A549 (cell line): ENCODE data around the gene ARHGAP40. TPM values are rescaled to one million over a fixed set of nuclear protein-coding genes. Genes with fewer than 3 reads are reported as not detected.

Source experiments
- ATAC-seq, 2 experiments: fragments of 200-7000 bp in 1 of 2; fragments of >200 bp in 1 of 2; cut with Nextera tagmentation in 1 of 2; cut with Tn5 transposase in 1 of 2; 3 replicates each; pipeline versions ENCODE4 v1.8.0 to v1.9.1; 2018 to 2020; ENCODE audit warnings: mild to moderate bottlenecking in 1 of 2, moderate library complexity in 1 of 2
- CTCF ChIA-PET: fragments of 300-600 bp; sonication (Branson Sonifier 250); formaldehyde crosslinking; extraction: SDS; loops from one replicate; lab custom pipeline; 2021; ENCODE audit warnings: antibody characterized with exemption, inconsistent platforms; lab: Yijun Ruan, JAX
- POLR2A ChIA-PET: fragments of 350-600 bp; formaldehyde crosslinking; extraction: SDS; loops from one replicate; lab custom pipeline; 2021; ENCODE audit warnings: antibody characterized with exemption, inconsistent platforms; lab: Yijun Ruan, JAX
- DNase-seq, 2 experiments: peaks; one replicate each; pipeline versions ENCODE4 v3.0.0 to v3.0.0-alpha.2; 2011 to 2016; ENCODE audit warnings: low read depth in 1 of 2, low spot score in 1 of 2
- FAIRE-seq: peaks from 2 replicates; lab custom pipeline; 2011; peaks lifted over from hg19 to GRCh38; lab: Jason Lieb, UNC
- H3K27ac ChIP-seq, 2 experiments: fragments of >200 bp; sonication (Bioruptor Twin); formaldehyde crosslinking; 3 replicates each; pipeline ENCODE4 v1.5.1; 2016 to 2017
- H3K4me1 ChIP-seq: fragments of >200 bp; sonication (Bioruptor Twin); formaldehyde crosslinking; 3 replicates; pipeline ENCODE4 v1.6.1; 2016
- H3K4me2 ChIP-seq: fragments of >200 bp; sonication (Bioruptor Twin); formaldehyde crosslinking; 3 replicates; pipeline ENCODE4 v1.6.1; 2016
- H3K4me3 ChIP-seq: fragments of >200 bp; sonication (Bioruptor Twin); formaldehyde crosslinking; 3 replicates; pipeline ENCODE4 v1.5.1; 2016
- H3K9me3 ChIP-seq: fragments of >200 bp; sonication (Bioruptor Twin); formaldehyde crosslinking; 3 replicates; pipeline ENCODE4 v1.6.1; 2016
- CBX2 ChIP-seq: fragments of 200-600 bp; sonication (generic); IDR thresholded peaks from 2 replicates; pipeline ENCODE4 v1.6.1; 2016; ENCODE audit warnings: low read depth, mild to moderate bottlenecking, borderline replicate concordance
- CBX8 ChIP-seq: fragments of 200-600 bp; sonication (generic); IDR thresholded peaks from 2 replicates; pipeline ENCODE4 v1.6.1; 2016
- CEBPB ChIP-seq, 2 experiments: fragments of >200 bp in 1 of 2; sonication (Bioruptor Twin) in 1 of 2; formaldehyde crosslinking in 1 of 2; IDR thresholded peaks; 2 replicates each; pipeline ENCODE4 v1.6.1; 2012 to 2016
- EHF ChIP-seq: fragments of 250-450 bp; sonication (Bioruptor Pico); IDR thresholded peaks from 2 replicates; pipeline ENCODE4 v1.5.0; 2020; ENCODE audit warnings: mild to moderate bottlenecking
- EHMT2 ChIP-seq: fragments of 200-600 bp; sonication (generic); IDR thresholded peaks from 2 replicates; pipeline ENCODE4 v1.6.1; 2016; ENCODE audit warnings: antibody characterized with exemption, low read depth, mild to moderate bottlenecking, moderate library complexity
- FOSB ChIP-seq: fragments of 250-450 bp; sonication (Bioruptor Pico); IDR thresholded peaks from 2 replicates; pipeline ENCODE4 v1.5.0; 2020; ENCODE audit warnings: mild to moderate bottlenecking, moderate library complexity
- FOSL2 ChIP-seq, 2 experiments: fragments of 450-650 bp in 1 of 2; fragments of >200 bp in 1 of 2; sonication (Bioruptor Twin) in 1 of 2; formaldehyde crosslinking; IDR thresholded peaks; 2 replicates each; pipeline versions ENCODE4 v1.5.0 to v1.6.1; 2016 to 2020; ENCODE audit warnings: mild to moderate bottlenecking in 1 of 2, moderate library complexity in 1 of 2
- GATA3 ChIP-seq: IDR thresholded peaks from 2 replicates; pipeline ENCODE4 v1.6.1; 2012; ENCODE audit warnings: borderline replicate concordance
- HOXA7 ChIP-seq: fragments of 250-450 bp; sonication (Bioruptor Pico); IDR thresholded peaks from 2 replicates; pipeline ENCODE4 v1.5.0; 2020; ENCODE audit warnings: mild to moderate bottlenecking, moderate library complexity
- HOXB13 ChIP-seq: fragments of 250-450 bp; sonication (Bioruptor Pico); IDR thresholded peaks from 2 replicates; pipeline ENCODE4 v1.5.0; 2020; ENCODE audit warnings: low read depth, mild to moderate bottlenecking, moderate library complexity
- HOXB5 ChIP-seq: fragments of 250-450 bp; sonication (Bioruptor Pico); IDR thresholded peaks from 2 replicates; pipeline ENCODE4 v1.5.0; 2020; ENCODE audit warnings: mild to moderate bottlenecking, moderate library complexity
- JUNB ChIP-seq: fragments of >200 bp; sonication (Bioruptor Twin); formaldehyde crosslinking; IDR thresholded peaks from 2 replicates; pipeline ENCODE4 v1.6.1; 2016
- KDM5A ChIP-seq: fragments of 200-600 bp; sonication (generic); IDR thresholded peaks from 2 replicates; pipeline ENCODE4 v1.6.1; 2016; ENCODE audit warnings: antibody characterized with exemption, mild to moderate bottlenecking
- MAFK ChIP-seq: fragments of 450-650 bp; IDR thresholded peaks from 2 replicates; pipeline ENCODE4 v1.6.1; 2014; ENCODE audit not compliant: partially characterized antibody
- MAZ ChIP-seq: fragments of 150-350 bp; IDR thresholded peaks from 2 replicates; pipeline ENCODE4 v1.6.1; 2014; ENCODE audit warnings: antibody characterized with exemption, low read depth, low read length, borderline replicate concordance
- MYC ChIP-seq: IDR thresholded peaks from 2 replicates; pipeline ENCODE4 v1.6.1; 2012; ENCODE audit warnings: mild to moderate bottlenecking, inconsistent platforms, low read length, improper control_type of control experiment, borderline replicate concordance
- NFE2L2 ChIP-seq: fragments of 150-350 bp; conservative IDR thresholded peaks from 2 replicates; pipeline ENCODE4 v1.6.1; 2014; ENCODE audit warnings: low read length
- PHF8 ChIP-seq: fragments of 200-600 bp; sonication (generic); IDR thresholded peaks from 2 replicates; pipeline ENCODE4 v1.6.1; 2016; ENCODE audit warnings: low read depth, mild to moderate bottlenecking, antibody characterized with exemption, moderate library complexity, borderline replicate concordance
- POLR2A ChIP-seq: IDR thresholded peaks from 2 replicates; pipeline ENCODE4 v1.6.1; 2012; ENCODE audit warnings: mild to moderate bottlenecking, low read length
- POLR2AphosphoS2 ChIP-seq: conservative IDR thresholded peaks from 2 replicates; pipeline ENCODE4 v1.6.1; 2012; ENCODE audit warnings: low read length, improper control_type of control experiment, inconsistent platforms
- RAD21 ChIP-seq, 2 experiments: fragments of >200 bp in 1 of 2; sonication (Bioruptor Twin) in 1 of 2; formaldehyde crosslinking in 1 of 2; IDR thresholded peaks in 1 of 2; conservative IDR thresholded peaks in 1 of 2; 2 replicates in 1 of 2; 3 replicates in 1 of 2; pipeline ENCODE4 v1.6.1; 2012 to 2018; ENCODE audit warnings: inconsistent platforms in 1 of 2
- RARB ChIP-seq: fragments of 250-450 bp; sonication (Bioruptor Pico); IDR thresholded peaks from 2 replicates; pipeline ENCODE4 v1.8.0; 2021; ENCODE audit warnings: mild to moderate bottlenecking, moderate library complexity
- RCOR1 ChIP-seq: fragments of 150-350 bp; IDR thresholded peaks from 2 replicates; pipeline ENCODE4 v1.6.1; 2014; ENCODE audit warnings: antibody characterized with exemption, low read length, low read depth
- RFX5 ChIP-seq: fragments of 450-650 bp; IDR thresholded peaks from 2 replicates; pipeline ENCODE4 v1.7.1; 2014; ENCODE audit warnings: antibody characterized with exemption, mild to moderate bottlenecking, moderate library complexity
- SMC3 ChIP-seq: fragments of >200 bp; sonication (Bioruptor Twin); formaldehyde crosslinking; IDR thresholded peaks from 3 replicates; pipeline ENCODE4 v1.6.1; 2018; ENCODE audit warnings: inconsistent platforms
- SREBF2 ChIP-seq: fragments of 450-650 bp; IDR thresholded peaks from 2 replicates; pipeline ENCODE4 v1.6.1; 2014; ENCODE audit warnings: mild to moderate bottlenecking, moderate library complexity
- TFCP2L1 ChIP-seq: fragments of 250-450 bp; sonication (Bioruptor Pico); IDR thresholded peaks from 2 replicates; pipeline ENCODE4 v1.5.0; 2021; ENCODE audit warnings: mild to moderate bottlenecking
- TP53 ChIP-seq: fragments of 250-450 bp; sonication (Bioruptor Pico); IDR thresholded peaks from 2 replicates; pipeline ENCODE4 v1.5.0; 2021; ENCODE audit warnings: mild to moderate bottlenecking, moderate library complexity
- ZC3H11A ChIP-seq: fragments of 450-650 bp; IDR thresholded peaks from 2 replicates; pipeline ENCODE4 v1.6.1; 2014; ENCODE audit warnings: antibody characterized with exemption, mild to moderate bottlenecking
- ZNF302 ChIP-seq: fragments of 250-450 bp; sonication (Bioruptor Pico); IDR thresholded peaks from 2 replicates; pipeline ENCODE4 v1.9.0; 2021; ENCODE audit warnings: inconsistent platforms, mild to moderate bottlenecking, moderate library complexity
- ZSCAN20 ChIP-seq: fragments of 250-450 bp; sonication (Bioruptor Pico); IDR thresholded peaks from 2 replicates; pipeline ENCODE4 v1.8.0; 2022; ENCODE audit warnings: mild to moderate bottlenecking, moderate library complexity
- WGBS: methylation state at CpG from one replicate; pipeline ENCODE4 v1.1.6; 2017; ENCODE audit errors: missing lambda C conversion rate; 5-methylcytosine and 5-hydroxymethylcytosine counted together
- polyA plus RNA-seq, 4 experiments: library from polyadenylated mRNA; depleted of rRNA in 3 of 4; stranded (reverse); fragments of >200 nt; fragmentation: RNase III in 1 of 4; extraction: RNeasy Plus Mini Kit Qiagen cat#74134 plus additional on column Dnase treatment in 1 of 4; gene quantifications; 2 replicates in 3 of 4; 3 replicates in 1 of 4; pipeline ENCODE4 v1.2.3, GENCODE V29; 2011 to 2017
- TF ChIP-seq, protein P1 (sequence below): fragments of 450-650 bp; IDR thresholded peaks from 2 replicates; pipeline ENCODE4 v1.6.1; 2014; ENCODE audit warnings: antibody characterized with exemption
- TF ChIP-seq, protein P2 (sequence below): fragments of >200 bp; sonication (Bioruptor Twin); formaldehyde crosslinking; IDR thresholded peaks from 3 replicates; pipeline ENCODE4 v1.6.1; 2016
- TF ChIP-seq, protein P3 (sequence below): fragments of 150-350 bp; IDR thresholded peaks from 2 replicates; pipeline ENCODE4 v1.6.1; 2014; ENCODE audit warnings: low read depth, mild to moderate bottlenecking, low read length
- TF ChIP-seq, protein P4 (sequence below): fragments of >200 bp; sonication (Bioruptor Twin); formaldehyde crosslinking; IDR thresholded peaks from 2 replicates; pipeline ENCODE4 v1.6.1; 2016

ARHGAP40 gene
- polyA plus RNA-seq, 2 of the 4 experiments (the other 2 are of a cell fraction) = not detected

DNA sequence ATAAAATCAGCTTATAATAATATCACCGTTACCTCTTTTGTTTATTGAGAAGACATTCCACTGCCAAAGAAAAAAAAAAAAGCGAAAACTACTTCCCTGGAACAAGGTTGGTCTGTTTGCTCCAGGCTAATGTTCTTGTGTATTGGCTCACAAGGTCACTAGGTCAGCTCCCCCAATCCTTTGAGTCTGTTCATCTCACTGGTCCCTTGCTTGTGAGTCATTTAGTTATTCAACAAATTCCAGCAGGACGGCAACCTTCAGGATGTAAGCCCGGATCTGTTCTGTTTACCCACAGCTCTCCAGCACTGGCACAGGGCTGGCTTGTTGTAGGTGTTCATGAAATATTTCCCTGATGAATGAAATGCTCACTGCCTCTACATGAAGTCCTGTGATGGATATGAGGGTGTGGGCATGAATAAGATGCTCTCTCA, 3.3 kb downstream of the ARHGAP40 start (continued):
- TF ChIP-seq EHF (CRISPR knock-in tag) (no peak), HOXB13 (no peak), GATA3 (peak; percentile 65), POLR2AphosphoS2 (no peak), POLR2A (no peak), FOSL2 (IDR thresholded peaks at IDR 0.05) (peak; percentile 75), FOSL2 (CRISPR knock-in tag; IDR thresholded peaks at IDR 0.05) (peak; percentile 80), EHMT2 (no peak), ZSCAN20 (CRISPR knock-in tag) (no peak), CEBPB (IDR thresholded peaks at IDR 0.05) (peak; percentile 21 to 53; a peak in 3 of 4 replicates), HOXB5 (CRISPR knock-in tag) (no peak), ZC3H11A (no peak), MAFK (no peak), CBX2 (no peak), KDM5A (no peak), MYC (no peak), TP53 (no peak), FOSB (CRISPR knock-in tag) (no peak), RFX5 (no peak), MAZ (no peak), JUNB (peak; percentile 82), RAD21 (conservative IDR thresholded peaks at IDR 0.05 in 1 of 2, IDR thresholded peaks at IDR 0.05 in 1 of 2) (peak in 1 of 2 experiments; percentile 45; a peak in 2 of 5 replicates), PHF8 (no peak), ZNF302 (no peak), RCOR1 (no peak), NFE2L2 (no peak), HOXA7 (no peak), SREBF2 (no peak), SMC3 (peak; percentile 24; the same call in 1 of the 3 replicates)
- TF ChIP-seq, protein P1, sequence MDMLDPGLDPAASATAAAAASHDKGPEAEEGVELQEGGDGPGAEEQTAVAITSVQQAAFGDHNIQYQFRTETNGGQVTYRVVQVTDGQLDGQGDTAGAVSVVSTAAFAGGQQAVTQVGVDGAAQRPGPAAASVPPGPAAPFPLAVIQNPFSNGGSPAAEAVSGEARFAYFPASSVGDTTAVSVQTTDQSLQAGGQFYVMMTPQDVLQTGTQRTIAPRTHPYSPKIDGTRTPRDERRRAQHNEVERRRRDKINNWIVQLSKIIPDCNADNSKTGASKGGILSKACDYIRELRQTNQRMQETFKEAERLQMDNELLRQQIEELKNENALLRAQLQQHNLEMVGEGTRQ = no peak

DNA sequence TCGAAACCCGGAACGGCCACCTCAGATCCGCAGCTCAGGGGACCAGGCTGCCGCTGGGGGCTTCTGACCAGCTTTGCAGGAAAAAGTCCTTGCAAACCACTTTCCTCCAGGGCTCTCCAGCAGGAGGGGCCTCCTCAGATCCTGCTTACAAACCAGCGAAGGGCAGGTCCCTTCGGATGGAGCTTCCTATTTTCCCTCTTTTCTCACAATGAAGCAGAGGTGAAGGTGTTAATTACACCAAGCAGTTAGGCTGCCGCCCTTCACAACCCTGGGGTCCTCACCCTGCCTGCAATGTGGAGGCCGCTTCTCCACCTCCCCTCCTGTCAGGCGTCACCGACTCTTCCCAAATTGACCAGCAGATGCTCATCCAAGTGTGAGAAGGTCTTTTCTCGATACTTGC, 5.7 kb downstream of the ARHGAP40 start:
- Histone ChIP-seq H3K4me2 (no peak overlapping the region), H3K9me3 (no peaks in the 10 kb centered on the region), H3K27ac (peak overlapping the region; percentile 76 to 84; a peak in 3 of 6 replicates), H3K4me3 (no peak overlapping the region), H3K4me1 (peaks cover 27% of the 10 kb centered on the region)
- ATAC-seq (no peak), FAIRE-seq (no peak), DNase-seq (no peak)
- WGBS = 98% methylated on average over 12 of the region's 12 CpGs
- ChIA-PET CTCF (interaction anchor here (0.9 kb wide), 1 partner anchor 139 kb away, joined by 3 read pairs; no protein-coding TSS in a partner anchor), POLR2A (no interaction called here)
- TF ChIP-seq TFCP2L1 (CRISPR knock-in tag) = no peak
- TF ChIP-seq CBX8 = no peak
- TF ChIP-seq, protein P2, sequence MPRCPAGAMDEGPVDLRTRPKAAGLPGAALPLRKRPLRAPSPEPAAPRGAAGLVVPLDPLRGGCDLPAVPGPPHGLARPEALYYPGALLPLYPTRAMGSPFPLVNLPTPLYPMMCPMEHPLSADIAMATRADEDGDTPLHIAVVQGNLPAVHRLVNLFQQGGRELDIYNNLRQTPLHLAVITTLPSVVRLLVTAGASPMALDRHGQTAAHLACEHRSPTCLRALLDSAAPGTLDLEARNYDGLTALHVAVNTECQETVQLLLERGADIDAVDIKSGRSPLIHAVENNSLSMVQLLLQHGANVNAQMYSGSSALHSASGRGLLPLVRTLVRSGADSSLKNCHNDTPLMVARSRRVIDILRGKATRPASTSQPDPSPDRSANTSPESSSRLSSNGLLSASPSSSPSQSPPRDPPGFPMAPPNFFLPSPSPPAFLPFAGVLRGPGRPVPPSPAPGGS = no peak
- no peak for TF ChIP-seq RARB (CRISPR knock-in tag)
- no peak for TF ChIP-seq EHF (CRISPR knock-in tag)
- TF ChIP-seq, protein P3, sequence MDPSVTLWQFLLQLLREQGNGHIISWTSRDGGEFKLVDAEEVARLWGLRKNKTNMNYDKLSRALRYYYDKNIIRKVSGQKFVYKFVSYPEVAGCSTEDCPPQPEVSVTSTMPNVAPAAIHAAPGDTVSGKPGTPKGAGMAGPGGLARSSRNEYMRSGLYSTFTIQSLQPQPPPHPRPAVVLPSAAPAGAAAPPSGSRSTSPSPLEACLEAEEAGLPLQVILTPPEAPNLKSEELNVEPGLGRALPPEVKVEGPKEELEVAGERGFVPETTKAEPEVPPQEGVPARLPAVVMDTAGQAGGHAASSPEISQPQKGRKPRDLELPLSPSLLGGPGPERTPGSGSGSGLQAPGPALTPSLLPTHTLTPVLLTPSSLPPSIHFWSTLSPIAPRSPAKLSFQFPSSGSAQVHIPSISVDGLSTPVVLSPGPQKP = no peak
- TF ChIP-seq RCOR1 = no peak
- TF ChIP-seq, protein P4, sequence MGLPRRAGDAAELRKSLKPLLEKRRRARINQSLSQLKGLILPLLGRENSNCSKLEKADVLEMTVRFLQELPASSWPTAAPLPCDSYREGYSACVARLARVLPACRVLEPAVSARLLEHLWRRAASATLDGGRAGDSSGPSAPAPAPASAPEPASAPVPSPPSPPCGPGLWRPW = no peak
- no peak for TF ChIP-seq NFE2L2
